CD4-positive, alpha-beta memory T cell (primary cell): ENCODE measurements around the gene DRC1. TPM values are rescaled to one million over a fixed set of nuclear protein-coding genes. Genes with fewer than 3 reads are reported as not detected.
"Not testable (repeated sequence)": the region's sequence is repeated elsewhere in the genome, so short reads cannot be mapped to it uniquely, and the experiment has no call there.

Experiments used
- CTCF ChIA-PET: fragments of 350-600 bp; sonication (Branson Sonifier 250); formaldehyde crosslinking; loops from one replicate; lab custom pipeline; 2021; ENCODE audit warnings: inconsistent platforms; ENCODE audit not compliant: partially characterized antibody; lab: Charles Lee
- POLR2A ChIA-PET: fragments of 350-600 bp; sonication (Branson Sonifier 250); formaldehyde crosslinking; loops from one replicate; lab custom pipeline; 2021; ENCODE audit not compliant: partially characterized antibody; lab: Charles Lee
- DNase-seq, 5 donors: peaks; one replicate each; pipeline versions ENCODE4 v3.0.0 to v3.0.0-alpha.2; 2020 to 2022; ENCODE audit warnings: mixed read lengths in 1 of 5
- H3K27ac ChIP-seq: one replicate; pipeline ENCODE4 v1.7.0; 2013; ENCODE audit warnings: low read depth, low read length
- H3K27me3 ChIP-seq: 2 replicates; pipeline ENCODE4 v1.7.0; 2013; ENCODE audit warnings: mild to moderate bottlenecking, low read length, moderate library complexity; ENCODE audit not compliant: insufficient read depth
- H3K36me3 ChIP-seq: 2 replicates; pipeline ENCODE4 v1.7.0; 2013; ENCODE audit warnings: mild to moderate bottlenecking, low read length, moderate library complexity; ENCODE audit not compliant: insufficient read depth
- H3K4me1 ChIP-seq: 2 replicates; pipeline ENCODE4 v1.7.0; 2013; ENCODE audit warnings: mild to moderate bottlenecking, low read length, moderate library complexity; ENCODE audit not compliant: insufficient read depth
- H3K4me3 ChIP-seq, 2 donors: one replicate each; pipeline ENCODE4 v1.7.0; 2013; ENCODE audit warnings: low read length in 2 of 2, mild to moderate bottlenecking in 1 of 2
- H3K9me3 ChIP-seq, 2 donors: one replicate each; pipeline ENCODE4 v1.7.0; 2013; ENCODE audit warnings: low read length in 2 of 2, control low read depth in 1 of 2; ENCODE audit not compliant: control insufficient read depth in 1 of 2
- H3K27ac Mint-ChIP-seq, 7 donors: one replicate each; pipeline ENCODE4 v1.8.0; 2020 to 2021; ENCODE audit warnings: mixed read lengths in 7 of 7, mild to moderate bottlenecking in 6 of 7, inconsistent platforms in 3 of 7, moderate library complexity in 3 of 7
- H3K27me3 Mint-ChIP-seq, 2 donors: one replicate each; pipeline ENCODE4 v1.8.0; 2020 to 2021; ENCODE audit warnings: mixed read lengths in 2 of 2
- H3K36me3 Mint-ChIP-seq, 2 donors: one replicate each; pipeline ENCODE4 v1.8.0; 2020 to 2021; ENCODE audit warnings: mixed read lengths in 2 of 2, inconsistent platforms in 1 of 2, mild to moderate bottlenecking in 1 of 2
- H3K4me1 Mint-ChIP-seq, 4 donors: one replicate each; pipeline ENCODE4 v1.8.0; 2020 to 2021; ENCODE audit warnings: mixed read lengths in 4 of 4, mild to moderate bottlenecking in 1 of 4
- H3K4me3 Mint-ChIP-seq, 8 donors: one replicate each; pipeline ENCODE4 v1.8.0; 2020 to 2021; ENCODE audit warnings: mixed read lengths in 8 of 8, mild to moderate bottlenecking in 7 of 8, moderate library complexity in 6 of 8, inconsistent platforms in 3 of 8
- H3K9me3 Mint-ChIP-seq, 8 donors: one replicate each; pipeline ENCODE4 v1.8.0; 2020 to 2021; ENCODE audit warnings: mixed read lengths in 8 of 8, mild to moderate bottlenecking in 5 of 8, inconsistent platforms in 3 of 8, moderate library complexity in 1 of 8
- intact Hi-C: fragments of 100-400 bp; cut with micrococcal nuclease; formaldehyde crosslinking; loops from one replicate; pipeline ENCODE4 v1.15.1; 2023
- polyA plus RNA-seq, 2 donors: library from polyadenylated mRNA; unstranded; fragments of 300-500 nt; fragmentation: Illumina TruSeq; gene quantifications; one replicate each; pipeline ENCODE4 v1.2.3, GENCODE V29; 2021
- total RNA-seq, 2 experiments: library from RNA; stranded (reverse); gene quantifications; one replicate each; pipeline ENCODE4 v1.2.3, GENCODE V29; 2021

The DRC1 gene
- total RNA-seq = not detected
- not detected for polyA plus RNA-seq

GRCh38 chr2:26401739-26402541, at the start of gene DRC1:
TSS of gene DRC1 (plus strand) at chr2:26401920. CDS start at chr2:26401990, 70 bp downstream.
- POLR2A ChIA-PET = no interaction called here
- H3K4me1 ChIP-seq = no peaks in the 10 kb centered on the region
- H3K36me3 ChIP-seq = no peaks in the 10 kb centered on the region
- H3K36me3 Mint-ChIP-seq = peaks cover 0 to 1% of the 10 kb centered on the region in 2 donors
- H3K4me3 ChIP-seq = no peak within 1 kb of the TSS
- peaks cover 7% of the 10 kb centered on the region for H3K27me3 ChIP-seq
- no peak within 1 kb of the TSS for H3K27ac Mint-ChIP-seq
- no peaks in the 10 kb centered on the region for H3K9me3 ChIP-seq
- no peak for DNase-seq
- peaks cover 0 to 12% (median 4%) of the 10 kb centered on the region in 4 donors for H3K4me1 Mint-ChIP-seq
- H3K27ac ChIP-seq = no peak within 1 kb of the TSS
- no peaks in the 10 kb centered on the region for H3K9me3 Mint-ChIP-seq
- intact Hi-C loops = no loop called here
- no peak within 1 kb of the TSS for H3K4me3 Mint-ChIP-seq
- H3K27me3 Mint-ChIP-seq = peaks cover 7 to 12% of the 10 kb centered on the region in 2 donors
- CTCF ChIA-PET = no interaction called here

GRCh38 chr2:26352892-26353291, 48.8 kb upstream of the DRC1 start:
- no peak for DNase-seq
- Histone ChIP-seq H3K9me3 (no peaks in the 10 kb centered on the region), H3K27ac (no peak overlapping the region), H3K27me3 (no peaks in the 10 kb centered on the region), H3K36me3 (no peaks in the 10 kb centered on the region), H3K4me3 (no peak overlapping the region), H3K4me1 (peaks cover 25% of the 10 kb centered on the region)
- peaks cover 4 to 10% of the 10 kb centered on the region in 2 donors for H3K36me3 Mint-ChIP-seq
- intact Hi-C loops = no loop called here
- ChIA-PET POLR2A (no interaction called here), CTCF (no interaction called here)
- H3K4me1 Mint-ChIP-seq = peaks cover 31 to 67% (median 40%) of the 10 kb centered on the region in 4 donors
- H3K27ac Mint-ChIP-seq = peak overlapping the region in 1 of 7 donors; percentile 29
- H3K27me3 Mint-ChIP-seq = no peaks in the 10 kb centered on the region
- H3K4me3 Mint-ChIP-seq = no peak overlapping the region
- H3K9me3 Mint-ChIP-seq = no peaks in the 10 kb centered on the region

GRCh38 chr2:26354469-26354868, 47.3 kb upstream of the DRC1 start:
- H3K27me3 Mint-ChIP-seq, H3K9me3 Mint-ChIP-seq, H3K4me3 Mint-ChIP-seq, H3K36me3 Mint-ChIP-seq, intact Hi-C loops, H3K9me3 ChIP-seq, H3K36me3 ChIP-seq, H3K4me3 ChIP-seq, H3K27ac ChIP-seq, DNase-seq, POLR2A ChIA-PET, H3K27me3 ChIP-seq: not testable (repeated sequence)
- peaks cover 10% of the 10 kb centered on the region for H3K4me1 ChIP-seq
- H3K27ac Mint-ChIP-seq = peak overlapping the region in 1 of 7 donors; percentile 43
- CTCF ChIA-PET = interaction anchor here (1.7 kb wide), 1 partner anchor 24 kb away, joined by 3 read pairs; no protein-coding TSS in a partner anchor
- peaks cover 33 to 67% (median 44%) of the 10 kb centered on the region in 4 donors for H3K4me1 Mint-ChIP-seq

GRCh38 chr2:26355038-26355995, 46.4 kb upstream of the DRC1 start:
- intact Hi-C loops = no loop called here
- Histone ChIP-seq H3K27ac (no peak overlapping the region), H3K9me3 (no peaks in the 10 kb centered on the region), H3K36me3 (no peaks in the 10 kb centered on the region), H3K4me3 (no peak overlapping the region), H3K4me1 (peaks cover 6% of the 10 kb centered on the region), H3K27me3 (no peaks in the 10 kb centered on the region)
- Mint-ChIP-seq H3K36me3 (peaks cover 4 to 10% of the 10 kb centered on the region in 2 donors), H3K4me3 (no peak overlapping the region), H3K27ac (no peak overlapping the region), H3K4me1 (peaks cover 38 to 74% (median 49%) of the 10 kb centered on the region in 4 donors), H3K27me3 (no peaks in the 10 kb centered on the region), H3K9me3 (no peaks in the 10 kb centered on the region)
- DNase-seq = no peak
- ChIA-PET POLR2A (interaction anchor here (1.9 kb wide), 1 partner anchor 9 kb away, joined by 7 read pairs; the partner anchor contains the start of genes ADGRF3 and SELENOI), CTCF (interaction anchor here (1.7 kb wide), 1 partner anchor 25 kb away, joined by 3 read pairs; no protein-coding TSS in a partner anchor)

GRCh38 chr2:26356111-26356510, 45.6 kb upstream of the DRC1 start:
- Histone ChIP-seq H3K4me1 (peaks cover 6% of the 10 kb centered on the region), H3K4me3 (no peak overlapping the region), H3K27me3 (no peaks in the 10 kb centered on the region), H3K27ac (no peak overlapping the region), H3K36me3 (no peaks in the 10 kb centered on the region), H3K9me3 (no peaks in the 10 kb centered on the region)
- ChIA-PET CTCF (interaction anchor here (1.7 kb wide), 1 partner anchor 26 kb away, joined by 3 read pairs; no protein-coding TSS in a partner anchor), POLR2A (interaction anchor here (1.9 kb wide), 1 partner anchor 10 kb away, joined by 7 read pairs; the partner anchor contains the start of genes ADGRF3 and SELENOI)
- Mint-ChIP-seq H3K36me3 (peaks cover 4 to 10% of the 10 kb centered on the region in 2 donors), H3K4me1 (peaks cover 38 to 78% (median 49%) of the 10 kb centered on the region in 4 donors), H3K9me3 (no peaks in the 10 kb centered on the region), H3K4me3 (no peak overlapping the region), H3K27ac (peak overlapping the region in 1 of 7 donors; percentile 63), H3K27me3 (no peaks in the 10 kb centered on the region)
- DNase-seq = no peak
- intact Hi-C loops = no loop called here

- Histone ChIP-seq H3K9me3 (no peaks in the 10 kb centered on the region), H3K4me1 (peaks cover 6% of the 10 kb centered on the region), H3K4me3 (no peak overlapping the region), H3K36me3 (no peaks in the 10 kb centered on the region), H3K27ac (no peak overlapping the region), H3K27me3 (no peaks in the 10 kb centered on the region)
- Mint-ChIP-seq H3K27ac (peak overlapping the region in 1 of 7 donors; percentile 63), H3K4me1 (peaks cover 36 to 78% (median 51%) of the 10 kb centered on the region in 4 donors), H3K9me3 (no peaks in the 10 kb centered on the region), H3K36me3 (peaks cover 4 to 6% of the 10 kb centered on the region in 2 donors), H3K27me3 (no peaks in the 10 kb centered on the region), H3K4me3 (peak overlapping the region in 1 of 8 donors; percentile 14)
- DNase-seq = no peak
- intact Hi-C loops = no loop called here
- CTCF ChIA-PET = no interaction called here
- POLR2A ChIA-PET = interaction anchor here (1.9 kb wide), 1 partner anchor 10 kb away, joined by 7 read pairs; the partner anchor contains the start of genes ADGRF3 and SELENOI
Observed at GRCh38 chr2:26356771-26357170, 44.9 kb upstream of the DRC1 start.
